Stromal cell of bone marrow (primary cell): ENCODE measurements around the gene TRABD2B.

Source experiments
- DNase-seq: peaks from one replicate; pipeline ENCODE4 v3.0.0-alpha.2; 2012; ENCODE audit warnings: low read depth

TRABD2B gene

GRCh38 chr1:47875831-47876586 is 121.2 kb downstream of the TRABD2B start:
- DNase-seq, result peak; percentile 6

DNA sequence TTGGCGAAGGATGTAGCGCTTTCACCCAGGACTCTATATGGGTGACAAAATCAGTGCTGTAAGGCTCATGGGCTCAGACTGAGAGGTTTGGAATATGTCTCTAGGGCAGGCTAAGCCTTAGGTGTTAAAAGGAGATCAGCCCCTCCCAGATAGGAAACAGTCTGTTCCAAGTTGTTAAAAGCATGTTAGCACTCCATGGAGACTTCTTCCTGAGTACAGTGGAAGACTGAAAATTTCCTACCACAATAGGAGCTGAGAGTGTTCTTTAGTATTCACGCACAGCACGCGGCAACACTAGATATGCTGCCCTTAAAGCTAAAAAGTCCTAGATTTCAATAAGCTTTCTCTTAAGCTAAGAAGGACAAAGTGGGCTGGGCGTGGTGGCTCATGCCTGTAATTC is 122.1 kb downstream of the TRABD2B start:
- DNase-seq, result no peak

GRCh38 chr1:47873337-47873736 is 123.8 kb downstream of the TRABD2B start:
- DNase-seq, result no peak

DNA sequence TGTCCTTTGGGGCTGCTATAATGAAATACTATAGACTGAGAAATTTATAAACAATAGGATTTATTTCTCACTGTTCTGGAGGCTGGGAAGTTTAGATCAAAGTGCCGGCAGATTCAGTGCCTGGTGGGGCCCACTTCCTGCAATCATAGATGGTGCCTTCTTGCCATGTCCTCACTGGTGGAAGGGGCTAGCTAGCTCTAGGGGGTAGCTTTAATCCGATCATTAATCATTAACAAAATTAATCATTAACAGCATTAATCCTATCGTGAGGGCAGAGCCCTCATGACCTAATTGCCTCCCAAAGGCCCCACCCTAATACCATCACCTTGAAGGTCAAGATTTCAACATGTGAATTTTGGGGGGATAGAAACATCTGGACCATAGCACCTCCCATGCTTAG is 124.3 kb downstream of the TRABD2B start:
- no peak for DNase-seq

DNA sequence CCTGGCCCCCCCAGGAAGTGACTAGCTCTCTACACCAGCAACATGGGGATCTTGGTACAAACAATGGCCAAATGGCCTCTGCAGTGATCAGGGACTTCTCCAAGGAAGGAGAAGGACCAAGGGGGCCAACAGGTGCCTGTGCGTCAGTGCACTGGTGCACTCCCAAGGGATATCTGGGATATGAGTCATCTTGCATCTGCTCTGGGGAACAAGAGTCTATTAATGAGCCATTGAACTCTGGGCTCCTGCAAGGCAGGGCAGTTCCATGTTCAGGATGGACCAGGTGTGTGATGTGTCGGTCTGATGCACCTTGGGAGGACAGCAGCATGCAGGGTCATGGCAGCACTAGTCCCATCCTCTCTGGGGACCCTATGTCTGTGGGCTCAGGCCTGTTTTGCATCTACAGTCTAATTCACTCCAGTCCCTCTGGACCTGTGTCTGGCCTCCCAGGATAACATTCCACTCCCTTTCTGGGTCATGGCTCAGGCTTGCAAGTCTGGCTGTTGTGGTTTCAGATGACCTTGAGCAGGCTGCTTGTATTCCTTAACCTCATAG is 125.3 kb downstream of the TRABD2B start:
- no peak for DNase-seq

GRCh38 chr1:47870946-47871676 is 126.1 kb downstream of the TRABD2B start:
- DNase-seq, result no peak

- no peak for DNase-seq
Observed at GRCh38 chr1:47870480-47870879, 126.7 kb downstream of the TRABD2B start.

- no peak for DNase-seq
Observed at GRCh38 chr1:47868348-47868676, 128.9 kb downstream of the TRABD2B start.

DNA sequence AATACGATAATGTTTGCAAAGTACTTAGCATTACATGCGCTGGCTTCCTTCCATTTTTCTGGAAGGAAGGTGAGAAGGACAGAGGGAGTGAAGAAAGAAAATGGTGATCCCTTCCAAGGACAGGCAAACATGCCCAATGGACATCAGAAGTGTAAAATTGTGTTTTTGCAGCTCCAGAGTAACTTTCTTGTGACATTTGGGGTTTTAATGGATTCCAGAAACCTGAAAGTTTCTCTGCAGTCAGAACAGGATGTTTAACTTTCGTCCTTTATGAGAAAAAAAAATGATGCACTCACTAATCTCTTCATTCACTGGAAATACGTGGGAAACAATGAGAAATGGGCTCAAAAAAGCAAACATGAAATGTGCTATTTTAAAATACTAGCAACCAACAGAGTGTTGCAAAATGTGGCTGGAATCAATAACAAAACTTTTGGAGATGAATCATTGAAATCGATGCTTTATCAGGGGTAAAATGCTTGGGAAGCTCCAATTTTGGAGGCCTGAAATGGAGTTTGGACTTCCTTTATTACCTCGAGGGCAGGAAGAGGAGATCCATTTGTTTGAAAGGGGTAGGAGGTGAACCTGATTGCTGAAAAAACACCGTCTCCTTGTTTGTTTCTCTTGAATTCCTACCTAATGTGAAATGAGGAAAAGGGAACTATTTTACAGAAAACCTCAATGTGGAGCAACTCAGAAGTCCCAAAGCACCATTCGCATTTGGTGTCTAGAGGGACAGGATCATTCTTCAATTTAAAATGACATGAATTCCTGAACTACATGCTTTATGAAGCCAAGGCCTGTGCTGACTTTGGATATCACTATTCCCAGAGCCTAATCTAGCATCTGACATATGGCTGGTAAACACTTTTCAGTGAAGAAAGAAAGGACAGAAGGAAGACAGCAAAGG is 129.5 kb downstream of the TRABD2B start:
- no peak for DNase-seq

- DNase-seq, result no peak
Observed at GRCh38 chr1:47866601-47867437, 130.4 kb downstream of the TRABD2B start.

- no peak for DNase-seq
Observed at GRCh38 chr1:47865881-47866535, 131.2 kb downstream of the TRABD2B start.

- DNase-seq, result no peak
Observed at GRCh38 chr1:47859092-47859743, 138.0 kb downstream of the TRABD2B start.

DNA sequence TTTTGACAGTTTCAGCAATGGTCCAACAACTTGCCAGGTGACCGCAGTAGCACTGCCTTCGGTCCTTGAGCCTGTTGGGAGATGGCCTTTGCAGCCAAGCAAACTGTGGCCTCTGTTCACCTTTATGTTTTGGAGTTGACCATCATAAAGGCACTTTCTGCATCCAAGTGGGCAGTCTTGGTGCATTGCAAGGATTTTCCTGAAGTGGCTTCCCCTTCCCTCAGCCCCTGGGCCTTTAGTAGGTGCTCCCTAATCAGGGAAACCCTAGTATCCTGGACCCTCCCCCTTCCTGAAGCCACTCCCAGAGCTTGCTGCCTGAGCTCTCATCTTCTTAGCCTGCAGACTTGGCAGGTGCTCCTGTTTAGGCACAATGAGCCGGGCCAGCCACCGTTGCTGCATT is 140.2 kb downstream of the TRABD2B start:
- DNase-seq, result no peak

GRCh38 chr1:47855230-47855629 is 142.0 kb downstream of the TRABD2B start:
- DNase-seq, result no peak

GRCh38 chr1:47854552-47855144 is 142.5 kb downstream of the TRABD2B start:
- no peak for DNase-seq

GRCh38 chr1:47853852-47854251 is 143.3 kb downstream of the TRABD2B start:
- no peak for DNase-seq

DNA sequence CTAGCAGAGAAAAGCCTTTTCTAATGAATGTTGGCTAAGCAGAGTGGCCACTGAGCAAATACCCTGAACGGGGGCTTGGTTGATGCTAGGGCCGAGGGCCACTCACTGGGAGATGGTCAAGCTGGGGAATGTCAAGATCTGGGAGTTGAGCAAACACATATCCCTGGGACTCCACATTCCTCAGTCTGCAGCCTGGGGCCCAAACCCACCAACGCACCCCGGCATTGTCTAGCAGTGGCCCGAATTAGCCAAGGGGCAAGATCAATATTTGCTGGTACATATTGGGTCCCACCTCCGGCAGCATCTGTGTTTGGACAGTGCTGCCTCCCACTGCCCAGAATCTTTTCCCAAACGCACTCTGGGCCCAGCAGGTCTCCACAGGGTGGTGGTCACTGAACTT is 144.1 kb downstream of the TRABD2B start:
- no peak for DNase-seq

DNA sequence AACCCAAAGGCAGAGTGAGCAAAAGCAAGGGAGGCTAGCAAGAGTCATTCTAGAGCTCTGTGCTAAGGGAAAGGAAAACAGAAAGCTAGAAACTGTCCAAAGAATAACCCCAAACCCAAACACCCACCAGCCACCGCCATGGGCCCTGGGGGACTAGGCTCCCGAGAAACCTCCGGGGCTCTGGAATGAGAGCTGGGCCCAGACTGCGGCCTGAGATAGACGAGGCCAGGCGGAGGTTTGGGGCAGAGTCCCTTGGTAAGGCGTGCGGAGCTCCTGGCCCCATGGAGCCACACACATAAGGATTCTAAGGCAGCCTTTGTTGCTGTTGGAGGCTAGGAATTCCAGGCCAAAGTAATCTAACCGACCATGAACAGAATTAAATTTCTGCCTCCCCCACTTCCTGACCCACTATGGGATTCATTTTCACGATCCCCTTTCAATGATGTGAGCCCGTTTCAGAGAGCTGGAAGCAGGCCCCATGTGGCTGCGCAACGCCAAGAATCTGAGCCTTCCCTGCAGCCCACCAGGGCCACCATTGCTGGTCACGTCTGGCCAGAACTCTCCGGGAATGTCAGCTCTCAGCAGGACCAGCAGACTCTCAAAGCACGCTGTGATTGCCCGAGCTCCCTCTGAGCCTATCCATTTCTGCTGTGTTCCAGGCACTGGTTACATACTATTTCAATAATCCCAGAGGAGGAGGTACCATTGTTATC is 145.0 kb downstream of the TRABD2B start:
- no peak for DNase-seq

DNA sequence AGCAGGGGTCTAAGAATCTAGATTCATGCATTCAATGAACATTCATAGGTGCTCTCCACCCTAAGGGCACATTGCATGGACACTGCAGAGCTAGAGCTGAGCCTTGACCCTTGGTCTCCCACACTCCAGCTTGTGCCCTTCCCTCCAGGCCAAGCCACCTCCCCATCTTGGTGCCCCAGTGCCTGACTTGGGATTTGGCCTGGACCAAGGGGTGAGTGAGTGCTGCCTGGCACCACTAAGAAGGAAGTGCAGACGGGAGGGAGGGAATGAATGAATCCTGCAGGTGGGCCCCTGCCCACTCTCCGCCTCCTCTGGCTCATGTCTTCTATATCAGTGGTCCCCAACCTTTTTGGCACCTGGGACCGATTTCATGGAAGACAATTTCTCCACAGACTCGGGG is 146.7 kb downstream of the TRABD2B start:
- no peak for DNase-seq
